DOHH2 (cell line): ENCODE results near the gene YEATS4.

Source experiments
- H3F3A ChIP-seq: fragments of 200-600 bp; sonication (generic), shearing (Covaris generic); 2 replicates; pipeline ENCODE4 v1.6.0; 2016; ENCODE audit warnings: antibody characterized with exemption, mild to moderate bottlenecking; ENCODE audit not compliant: control insufficient read depth, insufficient read depth
- H3K27ac ChIP-seq: fragments of 200-600 bp; sonication (generic); 2 replicates; pipeline ENCODE4 v1.5.1; 2014; ENCODE audit warnings: low read depth, mild to moderate bottlenecking, low read length, moderate library complexity
- H3K27me3 ChIP-seq: fragments of 200-600 bp; sonication (generic); 2 replicates; pipeline ENCODE4 v1.6.1; 2014; ENCODE audit warnings: mild to moderate bottlenecking, low read length, mixed read lengths; ENCODE audit not compliant: control insufficient read depth
- H3K36me3 ChIP-seq: fragments of 200-600 bp; sonication (generic); 2 replicates; pipeline ENCODE4 v1.6.1; 2014; ENCODE audit warnings: mild to moderate bottlenecking, low read length, moderate library complexity, mixed read lengths; ENCODE audit not compliant: control insufficient read depth
- H3K4me1 ChIP-seq: fragments of 200-600 bp; sonication (generic); 2 replicates; pipeline ENCODE4 v1.6.1; 2014; ENCODE audit warnings: mild to moderate bottlenecking, low read length, mixed read lengths; ENCODE audit not compliant: control insufficient read depth
- H3K4me2 ChIP-seq: fragments of 200-600 bp; sonication (generic); 2 replicates; pipeline ENCODE4 v1.6.0; 2014; ENCODE audit warnings: mild to moderate bottlenecking, low read length, moderate library complexity
- H3K4me3 ChIP-seq: fragments of 200-600 bp; sonication (generic); 2 replicates; pipeline ENCODE4 v1.5.1; 2014; ENCODE audit warnings: mild to moderate bottlenecking, low read length, mixed read lengths
- H3K79me2 ChIP-seq: fragments of 200-600 bp; sonication (generic); 2 replicates; pipeline ENCODE4 v1.6.1; 2014; ENCODE audit warnings: mild to moderate bottlenecking, low read length, mixed read lengths; ENCODE audit not compliant: control insufficient read depth
- H3K9me2 ChIP-seq: fragments of 200-600 bp; sonication (generic); replicated peaks from 2 replicates; pipeline ENCODE4 v1.6.1; 2014; ENCODE audit warnings: mild to moderate bottlenecking, low read length, mixed read lengths; ENCODE audit not compliant: control insufficient read depth
- H3K9me3 ChIP-seq: fragments of 200-600 bp; sonication (generic); 2 replicates; pipeline ENCODE4 v1.6.1; 2014; ENCODE audit warnings: antibody characterized with exemption, low read length, mixed read lengths; ENCODE audit not compliant: control insufficient read depth, insufficient read depth
- H4K20me1 ChIP-seq: fragments of 200-600 bp; sonication (generic); 2 replicates; pipeline ENCODE4 v1.6.0; 2014; ENCODE audit warnings: low read depth, mild to moderate bottlenecking, antibody characterized with exemption, low read length, moderate library complexity; ENCODE audit not compliant: control insufficient read depth, insufficient read depth
- CTCF ChIP-seq: fragments of 200-600 bp; sonication (generic); IDR thresholded peaks from one replicate; pipeline ENCODE4 v1.5.1; 2014; ENCODE audit warnings: antibody characterized with exemption, mild to moderate bottlenecking, low read depth, low read length; ENCODE audit not compliant: poor library complexity, severe bottlenecking
- EZH2phosphoT487 ChIP-seq: fragments of 200-600 bp; sonication (generic); IDR thresholded peaks from 2 replicates; pipeline ENCODE4 v1.6.1; 2017; ENCODE audit warnings: borderline replicate concordance, mild to moderate bottlenecking, antibody characterized with exemption, low read length, moderate library complexity, mixed read lengths

Gene YEATS4

DNA sequence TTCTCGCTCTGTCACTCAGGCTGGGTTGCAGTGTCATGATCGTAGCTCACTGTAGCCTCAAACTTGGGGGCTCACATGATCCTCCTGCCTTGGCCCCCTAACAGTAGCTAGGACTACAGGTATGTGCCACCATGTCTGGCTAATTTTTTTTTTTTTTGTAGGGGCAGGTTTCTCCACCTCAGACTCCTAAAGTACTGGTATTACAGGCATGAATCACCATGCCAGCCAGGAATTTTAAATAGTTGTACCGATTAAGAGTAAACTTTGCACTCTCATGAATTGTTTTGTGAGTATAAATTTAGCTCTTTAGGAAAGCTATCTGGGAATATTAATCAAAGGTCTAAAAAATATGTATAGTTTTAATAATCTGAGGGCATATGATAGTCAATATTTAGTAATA is 25.5 kb downstream of the YEATS4 start:
- Histone ChIP-seq H3K36me3 (peaks cover 83% of the 10 kb centered on the region), H3K9me2 (no peaks in the 10 kb centered on the region), H3K9me3 (no peaks in the 10 kb centered on the region), H3F3A (peaks cover 20% of the 10 kb centered on the region; the same call in 1 of the 2 replicates), H3K4me2 (no peak overlapping the region), H3K79me2 (peaks cover 50% of the 10 kb centered on the region), H3K4me3 (no peak overlapping the region), H3K27me3 (no peaks in the 10 kb centered on the region), H4K20me1 (no peaks in the 10 kb centered on the region), H3K27ac (no peak overlapping the region), H3K4me1 (no peaks in the 10 kb centered on the region)
- no peak for TF ChIP-seq CTCF
- no peak for TF ChIP-seq EZH2phosphoT487

GRCh38 chr12:69386921-69387320 is 27.4 kb downstream of the YEATS4 start:
- H3K27ac ChIP-seq: no peak overlapping the region
- no peaks in the 10 kb centered on the region for H4K20me1 ChIP-seq
- TF ChIP-seq EZH2phosphoT487: no peak
- no peak for TF ChIP-seq CTCF
- H3F3A ChIP-seq: peaks cover 20% of the 10 kb centered on the region; the same call in 1 of the 2 replicates
- H3K4me2 ChIP-seq: no peak overlapping the region
- no peaks in the 10 kb centered on the region for H3K4me1 ChIP-seq
- H3K27me3 ChIP-seq: no peaks in the 10 kb centered on the region
- H3K9me3 ChIP-seq: no peaks in the 10 kb centered on the region
- peaks cover 45% of the 10 kb centered on the region for H3K79me2 ChIP-seq
- peaks cover 91% of the 10 kb centered on the region for H3K36me3 ChIP-seq
- no peaks in the 10 kb centered on the region for H3K9me2 ChIP-seq
- H3K4me3 ChIP-seq: no peak overlapping the region

DNA sequence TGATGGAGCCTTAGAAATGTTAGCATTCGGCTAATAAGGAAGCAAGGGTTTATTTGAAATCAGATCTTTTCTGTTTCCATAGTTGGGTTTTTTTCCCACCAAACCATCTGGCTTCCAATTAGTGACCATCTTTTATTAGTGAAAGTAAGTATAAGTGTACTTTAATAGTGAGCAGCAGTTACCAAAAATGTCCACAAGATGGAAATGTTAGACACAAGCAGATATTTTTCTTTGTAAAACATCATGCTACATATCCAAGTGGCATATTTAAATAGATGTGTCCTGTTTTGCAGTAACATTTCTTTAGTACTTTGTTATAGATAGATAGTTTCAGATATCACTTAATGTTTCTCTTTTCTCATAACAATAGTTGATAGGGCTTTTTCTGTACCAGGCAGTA is 28.8 kb downstream of the YEATS4 start:
- H3K36me3 ChIP-seq: peaks cover 89% of the 10 kb centered on the region
- no peak overlapping the region for H3K27ac ChIP-seq

More for the DNA sequence above, 28.8 kb downstream of the YEATS4 start:
- Histone ChIP-seq H4K20me1 (no peaks in the 10 kb centered on the region), H3K4me3 (no peak overlapping the region), H3K4me1 (no peaks in the 10 kb centered on the region), H3K79me2 (peaks cover 30% of the 10 kb centered on the region), H3K9me3 (no peaks in the 10 kb centered on the region), H3K4me2 (no peak overlapping the region), H3F3A (peaks cover 16% of the 10 kb centered on the region; the same call in 1 of the 2 replicates), H3K9me2 (no peaks in the 10 kb centered on the region), H3K27me3 (no peaks in the 10 kb centered on the region)
- peak; percentile 51 for TF ChIP-seq CTCF
- TF ChIP-seq EZH2phosphoT487: no peak
